Measurements from ENCODE around the gene ACSL5.

ACSL5 gene

GRCh38 chr10:112421731-112422130, 47.8 kb downstream of the ACSL5 start:
- Histone ChIP-seq H3K27me3 (no peaks in the 10 kb centered on the region), H3K9me3 (no peaks in the 10 kb centered on the region), H3K4me3 (ENCODE audit: low read depth, low read length) (no peak overlapping the region), H3K4me1 (no peaks in the 10 kb centered on the region), H3K36me3 (no peaks in the 10 kb centered on the region)
- no peak for TF ChIP-seq CTCF (IDR thresholded peaks at IDR 0.05; ENCODE audit: low read depth, low read length)
- no peak for DNase-seq

- TF ChIP-seq CTCF (IDR thresholded peaks at IDR 0.05; ENCODE audit: low read depth, low read length): no peak
- no peak overlapping the region for H3K4me3 ChIP-seq (ENCODE audit: low read depth, low read length)
- H3K9me3 ChIP-seq: no peaks in the 10 kb centered on the region
- H3K4me1 ChIP-seq: no peaks in the 10 kb centered on the region
- H3K36me3 ChIP-seq: peaks cover 6% of the 10 kb centered on the region; the same call in 1 of the 2 replicates
- H3K27me3 ChIP-seq: no peaks in the 10 kb centered on the region
- no peak for DNase-seq
Measured at GRCh38 chr10:112424651-112425050, 50.7 kb downstream of the ACSL5 start.

GRCh38 chr10:112426111-112426510, 52.2 kb downstream of the ACSL5 start:
- Histone ChIP-seq H3K36me3 (peaks cover 12% of the 10 kb centered on the region; the same call in 1 of the 2 replicates), H3K9me3 (no peaks in the 10 kb centered on the region), H3K27me3 (no peaks in the 10 kb centered on the region), H3K4me1 (no peaks in the 10 kb centered on the region), H3K4me3 (ENCODE audit: low read depth, low read length) (no peak overlapping the region)
- TF ChIP-seq CTCF (IDR thresholded peaks at IDR 0.05; ENCODE audit: low read depth, low read length): no peak
- DNase-seq: no peak

- peaks cover 22% of the 10 kb centered on the region for H3K36me3 ChIP-seq
- TF ChIP-seq CTCF (IDR thresholded peaks at IDR 0.05; ENCODE audit: low read depth, low read length): no peak
- DNase-seq: no peak
- H3K4me3 ChIP-seq (ENCODE audit: low read depth, low read length): no peak overlapping the region
- H3K4me1 ChIP-seq: no peaks in the 10 kb centered on the region
- H3K27me3 ChIP-seq: no peaks in the 10 kb centered on the region
- H3K9me3 ChIP-seq: no peaks in the 10 kb centered on the region
Measured at GRCh38 chr10:112429147-112429546, 55.2 kb downstream of the ACSL5 start.

GRCh38 chr10:112429654-112430230, 55.8 kb downstream of the ACSL5 start:
- H3K4me1 ChIP-seq: no peaks in the 10 kb centered on the region
- peaks cover 24% of the 10 kb centered on the region for H3K36me3 ChIP-seq

More at GRCh38 chr10:112429654-112430230, 55.8 kb downstream of the ACSL5 start:
- H3K27me3 ChIP-seq: no peaks in the 10 kb centered on the region
- H3K4me3 ChIP-seq (ENCODE audit: low read depth, low read length): no peak overlapping the region
- no peak for TF ChIP-seq CTCF (IDR thresholded peaks at IDR 0.05; ENCODE audit: low read depth, low read length)
- no peaks in the 10 kb centered on the region for H3K9me3 ChIP-seq
- no peak for DNase-seq

Measured in BE2C (cell line).